Ascending aorta (tissue), 2 donors: ENCODE data around the gene ACSL1. TPM values are rescaled to one million over a fixed set of nuclear protein-coding genes. Genes with fewer than 3 reads are reported as not detected.
A peak's percentile ranks its signal among the peaks of the same experiment; 100 is the strongest.

Experiments used
- DNase-seq, 2 donors: peaks; one replicate each; pipeline ENCODE4 v3.0.0-alpha.2; 2019; ENCODE audit warnings: low spot score in 2 of 2
- H3K27ac ChIP-seq, 2 donors: fragments of 200-600 bp; sonication (generic); one replicate each; pipeline ENCODE4 v1.5.1; 2016 to 2017; ENCODE audit warnings: mild to moderate bottlenecking in 1 of 2
- H3K27me3 ChIP-seq: fragments of 200-600 bp; sonication (generic); one replicate; pipeline ENCODE4 v1.5.1; 2017
- H3K36me3 ChIP-seq, 2 donors: fragments of 200-600 bp; sonication (generic); one replicate each; pipeline ENCODE4 v1.5.1; 2016
- H3K4me1 ChIP-seq, 2 donors: fragments of 200-600 bp; sonication (generic); one replicate each; pipeline ENCODE4 v1.5.1; 2016 to 2017; ENCODE audit warnings: mild to moderate bottlenecking in 1 of 2
- H3K4me3 ChIP-seq, 2 donors: fragments of 200-600 bp; sonication (generic); one replicate each; pipeline ENCODE4 v1.5.1; 2016 to 2017; ENCODE audit warnings: mild to moderate bottlenecking in 1 of 2
- H3K9me3 ChIP-seq, 2 donors: fragments of 200-600 bp; sonication (generic); one replicate each; pipeline ENCODE4 v1.5.1; 2016
- CTCF ChIP-seq, 3 experiments: fragments of 200-600 bp in 2 of 3; fragments of 450-650 bp in 1 of 3; sonication (generic) in 2 of 3; IDR thresholded peaks; one replicate each; pipeline ENCODE4 v1.5.1; 2016 to 2019; ENCODE audit warnings: antibody characterized with exemption in 3 of 3, mild to moderate bottlenecking in 1 of 3, moderate library complexity in 1 of 3
- intact Hi-C: fragments of 100-400 bp; cut with DNase I; formaldehyde crosslinking; loops from one replicate; pipeline ENCODE4 v1.15.1; 2023
- total RNA-seq: library from RNA; depleted of rRNA; stranded (reverse); fragments of >200 nt; gene quantifications from one replicate; pipeline ENCODE4 v1.1.0, GENCODE V29; 2016

The ACSL1 gene
- total RNA-seq, 1 donor from 2014 or later, result 31.8 TPM

- peaks cover 17 to 45% of the 10 kb centered on the region in 2 donors for H3K36me3 ChIP-seq
- H3K4me1 ChIP-seq, result no peaks in the 10 kb centered on the region
- TF ChIP-seq CTCF (IDR thresholded peaks at IDR 0.05), result no peak
- intact Hi-C loops, result no loop called here
- no peak overlapping the region for H3K27ac ChIP-seq
- no peaks in the 10 kb centered on the region for H3K9me3 ChIP-seq
- H3K27me3 ChIP-seq, result no peaks in the 10 kb centered on the region
- H3K4me3 ChIP-seq, result peak overlapping the region in 1 of 2 donors; percentile 5
- DNase-seq, result peak in 1 of 2 donors; percentile 45
Measured at GRCh38 chr4:184775854-184776555, 49.8 kb downstream of the ACSL1 start.

- no peaks in the 10 kb centered on the region for H3K4me1 ChIP-seq
- no peak overlapping the region for H3K4me3 ChIP-seq
- H3K9me3 ChIP-seq, result no peaks in the 10 kb centered on the region
- H3K27ac ChIP-seq, result no peak overlapping the region
- TF ChIP-seq CTCF (IDR thresholded peaks at IDR 0.05), result no peak
- intact Hi-C loops, result no loop called here
- H3K36me3 ChIP-seq, result peaks cover 13 to 47% of the 10 kb centered on the region in 2 donors
- no peak for DNase-seq
- no peaks in the 10 kb centered on the region for H3K27me3 ChIP-seq
Measured at GRCh38 chr4:184774152-184774551, 51.6 kb downstream of the ACSL1 start.

- H3K4me1 ChIP-seq, result no peaks in the 10 kb centered on the region
- DNase-seq, result no peak
- no peak overlapping the region for H3K4me3 ChIP-seq
- TF ChIP-seq CTCF (IDR thresholded peaks at IDR 0.05), result no peak
- no peaks in the 10 kb centered on the region for H3K27me3 ChIP-seq
- peaks cover 26 to 61% of the 10 kb centered on the region in 2 donors for H3K36me3 ChIP-seq
- H3K27ac ChIP-seq, result no peak overlapping the region
- intact Hi-C loops, result no loop called here
- H3K9me3 ChIP-seq, result no peaks in the 10 kb centered on the region
Measured at GRCh38 chr4:184771416-184771815, 54.4 kb downstream of the ACSL1 start.

GRCh38 chr4:184769141-184769765 is 56.5 kb downstream of the ACSL1 start:
- H3K36me3 ChIP-seq, result peaks cover 34 to 81% of the 10 kb centered on the region in 2 donors
- no peaks in the 10 kb centered on the region for H3K27me3 ChIP-seq
- intact Hi-C loops, result no loop called here
- TF ChIP-seq CTCF (IDR thresholded peaks at IDR 0.05), result no peak
- H3K4me3 ChIP-seq, result no peak overlapping the region
- H3K9me3 ChIP-seq, result no peaks in the 10 kb centered on the region
- no peak overlapping the region for H3K27ac ChIP-seq
- DNase-seq, result no peak
- no peaks in the 10 kb centered on the region for H3K4me1 ChIP-seq

- TF ChIP-seq CTCF (IDR thresholded peaks at IDR 0.05), result no peak
- Histone ChIP-seq H3K4me3 (no peak overlapping the region), H3K36me3 (peaks cover 34 to 81% of the 10 kb centered on the region in 2 donors), H3K9me3 (no peaks in the 10 kb centered on the region), H3K4me1 (no peaks in the 10 kb centered on the region), H3K27me3 (no peaks in the 10 kb centered on the region), H3K27ac (no peak overlapping the region)
- intact Hi-C loops, result no loop called here
- DNase-seq, result peak in 1 of 2 donors; percentile 30
Measured at GRCh38 chr4:184768296-184768695, 57.5 kb downstream of the ACSL1 start.
